Activated T-helper 2 cell treated with anti-CD3 and anti-CD28 coated beads, Interferon-gamma antibody, Interleukin-2, Interleukin-4, amounts not matched to agents 10 μg/mL and 5 μg/mL and 100 μg/mL, durations not matched to agents 14 hours and 24 hours and 36 hours (primary cell): ENCODE measurements around the gene CELA2B. TPM values are rescaled to one million over a fixed set of nuclear protein-coding genes. Genes with fewer than 3 reads are reported as not detected.

ENCODE experiments used
- DNase-seq: peaks from one replicate; pipeline ENCODE4 v3.0.0; 2021; ENCODE audit warnings: low spot score
- H3K27ac Mint-ChIP-seq: one replicate; pipeline ENCODE4 v1.8.0; 2021; ENCODE audit warnings: mixed read lengths
- H3K27me3 Mint-ChIP-seq: one replicate; pipeline ENCODE4 v1.8.0; 2021; ENCODE audit warnings: low read depth, mixed read lengths
- H3K36me3 Mint-ChIP-seq: one replicate; pipeline ENCODE4 v1.8.0; 2021; ENCODE audit warnings: low read depth, mixed read lengths
- H3K4me1 Mint-ChIP-seq: one replicate; pipeline ENCODE4 v1.8.0; 2021; ENCODE audit warnings: low read depth, mixed read lengths
- H3K4me3 Mint-ChIP-seq: one replicate; pipeline ENCODE4 v1.8.0; 2021; ENCODE audit warnings: low read depth, mild to moderate bottlenecking, moderate library complexity, mixed read lengths
- H3K9me3 Mint-ChIP-seq: one replicate; pipeline ENCODE4 v1.8.0; 2021; ENCODE audit warnings: mixed read lengths
- intact Hi-C: fragments of 100-400 bp; cut with micrococcal nuclease; formaldehyde crosslinking; loops from one replicate; pipeline ENCODE4 v1.15.1; 2023
- total RNA-seq: library from RNA; stranded (reverse); gene quantifications from 2 replicates; pipeline ENCODE4 v1.2.3, GENCODE V29; 2022

CELA2B gene
- total RNA-seq, 1 donor from 2014 or later = not detected

GRCh38 chr1:15522551-15522950 lies 46.6 kb downstream of the CELA2B start:
- intact Hi-C loops = no loop called here
- H3K27me3 Mint-ChIP-seq = no peaks in the 10 kb centered on the region
- DNase-seq = no peak

GRCh38 chr1:15523104-15524020 lies 47.5 kb downstream of the CELA2B start:
- Mint-ChIP-seq H3K4me1 (peaks cover 44% of the 10 kb centered on the region), H3K4me3 (peak overlapping the region; percentile 87), H3K9me3 (no peaks in the 10 kb centered on the region), H3K27me3 (no peaks in the 10 kb centered on the region), H3K27ac (peak overlapping the region; percentile 98), H3K36me3 (peaks cover 17% of the 10 kb centered on the region)
- no peak for DNase-seq
- intact Hi-C loops = loop anchor here (1.0 to 2.0 kb wide), 2 partner anchors 114 to 311 kb away; partner anchors contain the start of gene EFHD2

More at GRCh38 chr1:15522551-15522950, 46.6 kb downstream of the CELA2B start:
- Mint-ChIP-seq H3K27ac (no peak overlapping the region), H3K4me3 (peak overlapping the region; percentile 34), H3K4me1 (peaks cover 44% of the 10 kb centered on the region), H3K9me3 (no peaks in the 10 kb centered on the region), H3K36me3 (peaks cover 25% of the 10 kb centered on the region)

GRCh38 chr1:15524021-15524282 lies 48.0 kb downstream of the CELA2B start, which contains the start of gene CASP9:
Gene CASP9, minus strand, starts transcription at chr1:15524215. Its CDS starts 15 bp downstream, at chr1:15524200.
- H3K4me3 Mint-ChIP-seq = peak within 1 kb of the TSS; percentile 87
- intact Hi-C loops = loop anchor here (1.0 to 2.0 kb wide), 2 partner anchors 115 to 311 kb away; partner anchors contain the start of gene EFHD2
- peaks cover 46% of the 10 kb centered on the region for H3K4me1 Mint-ChIP-seq
- peaks cover 14% of the 10 kb centered on the region for H3K36me3 Mint-ChIP-seq
- peak within 1 kb of the TSS; percentile 98 for H3K27ac Mint-ChIP-seq
- no peak for DNase-seq
- no peaks in the 10 kb centered on the region for H3K9me3 Mint-ChIP-seq
- no peaks in the 10 kb centered on the region for H3K27me3 Mint-ChIP-seq

- DNase-seq = peak; percentile 99
- Mint-ChIP-seq H3K4me1 (peaks cover 46% of the 10 kb centered on the region), H3K27ac (peak overlapping the region; percentile 98), H3K27me3 (no peaks in the 10 kb centered on the region), H3K4me3 (peak overlapping the region; percentile 87), H3K36me3 (peaks cover 11% of the 10 kb centered on the region), H3K9me3 (no peaks in the 10 kb centered on the region)
- intact Hi-C loops = loop anchor here (1.0 to 2.0 kb wide), 2 partner anchors 115 to 310 kb away; partner anchors contain the start of gene EFHD2
Observed at GRCh38 chr1:15524283-15525049, 48.6 kb downstream of the CELA2B start.

- intact Hi-C loops = loop anchor here (1.0 to 2.0 kb wide), 4 partner anchors 59 to 842 kb away; partner anchors contain the start of genes DDI2 and SZRD1
- peaks cover 12% of the 10 kb centered on the region for H3K36me3 Mint-ChIP-seq
- H3K9me3 Mint-ChIP-seq = no peaks in the 10 kb centered on the region
- no peak for DNase-seq
- peak overlapping the region; percentile 87 for H3K4me3 Mint-ChIP-seq
- H3K27ac Mint-ChIP-seq = peak overlapping the region; percentile 98
- peaks cover 44% of the 10 kb centered on the region for H3K4me1 Mint-ChIP-seq
- H3K27me3 Mint-ChIP-seq = no peaks in the 10 kb centered on the region
Observed at GRCh38 chr1:15525050-15526020, 49.4 kb downstream of the CELA2B start.

GRCh38 chr1:15526021-15526489 lies 50.2 kb downstream of the CELA2B start:
- Mint-ChIP-seq H3K9me3 (no peaks in the 10 kb centered on the region), H3K36me3 (peaks cover 18% of the 10 kb centered on the region), H3K27ac (peak overlapping the region; percentile 98), H3K4me1 (peaks cover 47% of the 10 kb centered on the region), H3K4me3 (peak overlapping the region; percentile 87), H3K27me3 (no peaks in the 10 kb centered on the region)
- DNase-seq = no peak
- intact Hi-C loops = loop anchor here (1.0 kb wide), 3 partner anchors 58 to 841 kb away; partner anchors contain the start of genes DDI2 and SZRD1

GRCh38 chr1:15526490-15527339 lies 50.8 kb downstream of the CELA2B start, which contains the start of gene DNAJC16:
Gene DNAJC16, plus strand, starts transcription at chr1:15526848. Its CDS starts 2,258 bp downstream, at chr1:15529106.
- Mint-ChIP-seq H3K4me1 (peaks cover 44% of the 10 kb centered on the region), H3K27ac (peak within 1 kb of the TSS; percentile 98), H3K4me3 (peak within 1 kb of the TSS; percentile 87), H3K27me3 (no peaks in the 10 kb centered on the region), H3K9me3 (no peaks in the 10 kb centered on the region), H3K36me3 (peaks cover 17% of the 10 kb centered on the region)
- peak; percentile 99 for DNase-seq
- intact Hi-C loops = loop anchor here (1.0 kb wide), 3 partner anchors 58 to 841 kb away; partner anchors contain the start of genes DDI2 and SZRD1

GRCh38 chr1:15531003-15531402 lies 55.1 kb downstream of the CELA2B start:
- Mint-ChIP-seq H3K27me3 (no peaks in the 10 kb centered on the region), H3K27ac (no peak overlapping the region), H3K4me3 (no peak overlapping the region), H3K36me3 (peaks cover 22% of the 10 kb centered on the region), H3K9me3 (no peaks in the 10 kb centered on the region), H3K4me1 (peaks cover 32% of the 10 kb centered on the region)
- intact Hi-C loops = no loop called here
- DNase-seq = no peak

GRCh38 chr1:15531682-15532081 lies 55.8 kb downstream of the CELA2B start:
- Mint-ChIP-seq H3K9me3 (no peaks in the 10 kb centered on the region), H3K27ac (no peak overlapping the region), H3K4me1 (peaks cover 27% of the 10 kb centered on the region), H3K36me3 (peaks cover 27% of the 10 kb centered on the region), H3K4me3 (no peak overlapping the region), H3K27me3 (no peaks in the 10 kb centered on the region)
- DNase-seq = no peak
- intact Hi-C loops = no loop called here

- intact Hi-C loops = no loop called here
- Mint-ChIP-seq H3K36me3 (peaks cover 45% of the 10 kb centered on the region), H3K4me3 (no peak overlapping the region), H3K9me3 (no peaks in the 10 kb centered on the region), H3K27ac (no peak overlapping the region), H3K4me1 (no peaks in the 10 kb centered on the region), H3K27me3 (no peaks in the 10 kb centered on the region)
- no peak for DNase-seq
Observed at GRCh38 chr1:15538771-15539170, 62.9 kb downstream of the CELA2B start.

- intact Hi-C loops = no loop called here
- DNase-seq = no peak
- H3K27ac Mint-ChIP-seq = peak overlapping the region; percentile 8
- H3K4me3 Mint-ChIP-seq = no peak overlapping the region
- H3K4me1 Mint-ChIP-seq = no peaks in the 10 kb centered on the region
- peaks cover 42% of the 10 kb centered on the region for H3K36me3 Mint-ChIP-seq
- no peaks in the 10 kb centered on the region for H3K27me3 Mint-ChIP-seq
- H3K9me3 Mint-ChIP-seq = no peaks in the 10 kb centered on the region
Observed at GRCh38 chr1:15540186-15540585, 64.3 kb downstream of the CELA2B start.
